Lower lobe of right lung (tissue), 2 donors: ENCODE results near the gene SLC26A3. TPM values are rescaled to one million over a fixed set of nuclear protein-coding genes. Genes with fewer than 3 reads are reported as not detected.

Source experiments
- ATAC-seq, 2 donors: fragments of 200-7000 bp; cut with Tn5 transposase; one replicate each; pipeline ENCODE4 v1.9.1; 2020 to 2022; ENCODE audit warnings: mild to moderate bottlenecking in 2 of 2, moderate library complexity in 2 of 2
- DNase-seq: peaks from one replicate; pipeline ENCODE4 v3.0.0-alpha.2; 2020
- H3K27ac ChIP-seq: fragments of 200-600 bp; one replicate; pipeline ENCODE4 v1.8.0; 2022
- H3K27me3 ChIP-seq: fragments of 200-600 bp; one replicate; pipeline ENCODE4 v1.8.0; 2022; ENCODE audit warnings: low read depth
- H3K36me3 ChIP-seq: fragments of 200-600 bp; one replicate; pipeline ENCODE4 v1.8.0; 2022; ENCODE audit warnings: mild to moderate bottlenecking
- H3K4me1 ChIP-seq: fragments of 200-600 bp; one replicate; pipeline ENCODE4 v1.8.0; 2022
- H3K4me3 ChIP-seq: fragments of 200-600 bp; one replicate; pipeline ENCODE4 v1.8.0; 2022; ENCODE audit warnings: mild to moderate bottlenecking
- H3K9me3 ChIP-seq: fragments of 200-600 bp; one replicate; pipeline ENCODE4 v1.8.0; 2022
- intact Hi-C: fragments of 100-400 bp; cut with DNase I; formaldehyde crosslinking; loops from one replicate; pipeline ENCODE4 v1.11.0; 2022
- total RNA-seq: library from RNA; stranded (reverse); fragmentation: NEBNext Ultra II Directional; extraction: Animal tissue kit (Norgen Biotek cat#: 25700); gene quantifications from one replicate; pipeline ENCODE4 v1.2.1, GENCODE V29; 2021
- TF ChIP-seq, protein P1 (sequence below): fragments of 200-600 bp; IDR thresholded peaks from one replicate; pipeline ENCODE4 v1.8.0; 2022; ENCODE audit warnings: antibody characterized with exemption, mild to moderate bottlenecking
- donor health status: DM: no; HTN: yes; CAD: no; lungs with severe emphysema.

SLC26A3 gene
- total RNA-seq, 1 donor from 2014 or later: not detected

DNA sequence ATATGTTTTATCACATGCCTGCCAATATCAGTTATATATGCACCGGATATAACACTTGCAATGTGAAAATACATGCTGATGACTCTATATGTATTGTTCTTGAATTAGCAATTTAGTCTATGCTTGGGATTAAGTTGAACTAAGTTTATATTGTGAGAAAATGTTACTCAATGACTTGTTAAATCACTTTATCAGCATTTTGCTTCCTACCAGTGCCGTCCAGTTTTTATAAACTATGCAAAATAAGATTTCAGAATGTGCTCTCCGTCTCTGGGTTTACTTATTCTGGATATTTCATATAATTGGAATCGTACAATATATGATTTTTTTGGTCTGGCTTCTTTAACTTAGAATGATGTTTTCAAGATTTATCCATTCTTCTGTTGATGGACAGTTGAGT lies 25.5 kb upstream of the SLC26A3 start:
- no peaks in the 10 kb centered on the region for H3K4me1 ChIP-seq
- H3K36me3 ChIP-seq: no peaks in the 10 kb centered on the region
- no peak for DNase-seq
- TF ChIP-seq, protein P1, sequence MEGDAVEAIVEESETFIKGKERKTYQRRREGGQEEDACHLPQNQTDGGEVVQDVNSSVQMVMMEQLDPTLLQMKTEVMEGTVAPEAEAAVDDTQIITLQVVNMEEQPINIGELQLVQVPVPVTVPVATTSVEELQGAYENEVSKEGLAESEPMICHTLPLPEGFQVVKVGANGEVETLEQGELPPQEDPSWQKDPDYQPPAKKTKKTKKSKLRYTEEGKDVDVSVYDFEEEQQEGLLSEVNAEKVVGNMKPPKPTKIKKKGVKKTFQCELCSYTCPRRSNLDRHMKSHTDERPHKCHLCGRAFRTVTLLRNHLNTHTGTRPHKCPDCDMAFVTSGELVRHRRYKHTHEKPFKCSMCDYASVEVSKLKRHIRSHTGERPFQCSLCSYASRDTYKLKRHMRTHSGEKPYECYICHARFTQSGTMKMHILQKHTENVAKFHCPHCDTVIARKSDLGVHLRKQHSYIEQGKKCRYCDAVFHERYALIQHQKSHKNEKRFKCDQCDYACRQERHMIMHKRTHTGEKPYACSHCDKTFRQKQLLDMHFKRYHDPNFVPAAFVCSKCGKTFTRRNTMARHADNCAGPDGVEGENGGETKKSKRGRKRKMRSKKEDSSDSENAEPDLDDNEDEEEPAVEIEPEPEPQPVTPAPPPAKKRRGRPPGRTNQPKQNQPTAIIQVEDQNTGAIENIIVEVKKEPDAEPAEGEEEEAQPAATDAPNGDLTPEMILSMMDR: no peak
- no peak for ATAC-seq
- no peaks in the 10 kb centered on the region for H3K9me3 ChIP-seq
- H3K27ac ChIP-seq: no peak overlapping the region
- H3K4me3 ChIP-seq: no peak overlapping the region
- no peaks in the 10 kb centered on the region for H3K27me3 ChIP-seq
- intact Hi-C loops: no loop called here

DNA sequence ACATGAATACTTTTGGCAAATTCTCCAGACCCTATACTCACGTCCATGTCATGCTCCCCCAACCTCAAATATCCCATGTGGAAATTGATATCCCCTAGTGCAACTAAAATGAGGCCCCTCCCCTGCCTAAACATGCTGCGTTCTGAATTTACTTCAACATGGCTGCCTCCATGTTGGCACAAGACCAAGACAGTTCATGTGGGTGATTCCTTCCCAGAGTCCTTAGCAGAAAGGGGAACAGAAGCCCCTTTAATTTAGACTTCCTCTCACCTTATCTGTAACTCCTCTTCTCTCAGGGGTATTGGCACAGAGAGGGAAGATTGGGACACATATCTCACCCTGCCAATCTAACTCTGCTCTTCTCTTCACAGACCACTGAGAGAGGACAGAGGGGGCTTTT lies 24.5 kb upstream of the SLC26A3 start:
- Histone ChIP-seq H3K4me3 (no peak overlapping the region), H3K27ac (no peak overlapping the region), H3K36me3 (no peaks in the 10 kb centered on the region), H3K4me1 (no peaks in the 10 kb centered on the region), H3K9me3 (no peaks in the 10 kb centered on the region), H3K27me3 (no peaks in the 10 kb centered on the region)
- intact Hi-C loops: no loop called here
- TF ChIP-seq, protein P1: no peak
- DNase-seq: no peak
- no peak for ATAC-seq

DNA sequence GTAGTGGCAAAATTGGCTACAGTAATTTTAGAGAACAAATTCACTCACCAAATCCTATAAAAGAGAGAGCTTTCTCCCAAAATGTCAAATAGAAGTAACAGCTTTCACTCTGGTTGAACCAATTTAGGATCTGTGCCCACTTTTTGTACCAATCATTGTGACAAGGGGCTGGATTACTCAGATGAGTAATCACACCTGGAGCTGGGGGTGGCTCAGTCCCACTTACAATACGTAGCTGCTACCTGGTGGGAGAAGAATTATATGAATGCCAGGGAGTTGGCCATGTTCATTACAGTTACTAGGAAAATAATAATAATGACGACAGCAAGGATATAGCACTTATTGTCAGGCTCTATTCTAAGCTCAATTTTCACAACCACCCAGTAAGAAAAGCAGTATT lies 23.4 kb upstream of the SLC26A3 start:
- no peaks in the 10 kb centered on the region for H3K36me3 ChIP-seq
- DNase-seq: no peak
- TF ChIP-seq, protein P1: no peak
- intact Hi-C loops: no loop called here
- H3K9me3 ChIP-seq: no peaks in the 10 kb centered on the region
- H3K27me3 ChIP-seq: no peaks in the 10 kb centered on the region
- no peak for ATAC-seq
- H3K4me3 ChIP-seq: no peak overlapping the region
- no peaks in the 10 kb centered on the region for H3K4me1 ChIP-seq
- no peak overlapping the region for H3K27ac ChIP-seq

DNA sequence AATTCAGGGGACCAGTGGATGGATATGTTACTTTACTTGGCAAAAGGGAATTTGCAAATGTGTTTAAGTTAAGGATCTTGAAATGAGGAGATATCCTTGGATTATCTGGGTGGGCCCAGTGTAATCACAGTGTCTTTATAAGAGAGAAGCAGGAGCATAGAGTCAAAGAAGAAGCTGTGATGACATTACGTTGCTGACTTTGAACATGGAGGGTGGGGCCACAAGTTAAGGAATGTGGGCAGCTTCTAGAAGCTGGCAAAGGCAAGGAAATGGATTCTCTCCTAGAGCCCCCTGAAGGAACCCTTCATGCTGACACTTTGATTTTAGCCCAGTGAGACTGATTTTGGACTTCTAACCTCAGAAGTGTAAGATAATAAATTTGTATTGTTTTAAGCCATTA lies 21.8 kb upstream of the SLC26A3 start:
- Histone ChIP-seq H3K4me3 (no peak overlapping the region), H3K36me3 (no peaks in the 10 kb centered on the region), H3K27ac (no peak overlapping the region), H3K9me3 (no peaks in the 10 kb centered on the region), H3K27me3 (no peaks in the 10 kb centered on the region), H3K4me1 (no peaks in the 10 kb centered on the region)
- intact Hi-C loops: no loop called here
- TF ChIP-seq, protein P1: no peak
- ATAC-seq (no peak), DNase-seq (no peak)

DNA sequence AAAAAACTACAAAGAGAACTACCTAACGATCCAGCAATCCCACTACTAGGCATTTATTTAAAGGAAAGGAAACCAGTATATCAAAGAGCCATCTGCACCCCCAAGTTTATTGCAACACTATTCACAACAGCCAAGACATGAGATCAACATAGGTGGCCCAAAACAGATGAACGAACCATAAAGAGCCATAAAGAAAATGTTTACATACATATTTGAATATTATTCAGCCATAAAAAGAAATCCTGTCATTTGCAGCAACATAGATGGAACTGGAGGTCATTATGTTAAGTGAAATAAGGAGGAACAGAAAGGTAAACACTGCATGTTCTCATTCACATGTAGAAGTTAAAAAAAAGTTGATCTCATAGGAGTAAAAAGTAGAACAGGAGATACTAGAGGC lies 15.6 kb upstream of the SLC26A3 start:
- Histone ChIP-seq H3K27me3 (no peaks in the 10 kb centered on the region), H3K4me1 (no peaks in the 10 kb centered on the region), H3K36me3 (no peaks in the 10 kb centered on the region), H3K9me3 (no peaks in the 10 kb centered on the region), H3K4me3 (no peak overlapping the region), H3K27ac (no peak overlapping the region)
- intact Hi-C loops: no loop called here
- DNase-seq: no peak
- ATAC-seq: no peak
- TF ChIP-seq, protein P1: no peak

DNA sequence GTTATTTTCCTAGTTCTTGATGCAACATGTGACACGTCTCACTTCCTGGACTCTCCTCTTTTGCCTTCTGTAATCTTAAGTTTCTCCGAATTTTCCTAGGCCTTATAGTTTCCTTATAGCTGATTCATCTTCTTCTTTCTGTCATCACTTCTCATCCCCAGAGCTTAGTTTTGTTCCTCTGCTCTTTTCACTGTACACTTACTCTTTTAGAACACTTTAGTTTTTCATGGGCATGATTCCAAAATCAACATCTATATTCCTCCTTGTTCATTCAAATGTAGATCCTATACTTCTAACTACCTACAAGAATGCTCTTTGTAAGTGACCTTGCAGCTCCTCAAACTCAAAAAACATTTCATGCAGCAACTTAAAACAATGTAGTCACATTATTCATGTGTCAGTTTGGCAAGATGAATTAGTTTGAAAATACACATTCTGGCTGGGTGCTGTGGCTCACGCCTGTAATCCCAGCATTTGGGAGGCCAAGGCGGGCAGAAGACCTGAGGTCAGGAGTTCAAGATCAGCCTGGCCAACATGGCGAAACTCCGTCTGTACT lies 13.1 kb upstream of the SLC26A3 start:
- DNase-seq: no peak
- intact Hi-C loops: no loop called here
- TF ChIP-seq, protein P1: no peak
- Histone ChIP-seq H3K27me3 (no peaks in the 10 kb centered on the region), H3K9me3 (no peaks in the 10 kb centered on the region), H3K36me3 (no peaks in the 10 kb centered on the region), H3K4me3 (no peak overlapping the region), H3K27ac (no peak overlapping the region), H3K4me1 (no peaks in the 10 kb centered on the region)
- no peak for ATAC-seq
